NCI-H1105 treated with DMSO at 0.1 percent for 48 hours (cell line): ENCODE data around the gene IL24.

Experiments
- DNase-seq: peaks from one replicate; lab custom pipeline; 2025; lab: John Stamatoyannopoulos, UW

Gene IL24

GRCh38 chr1:206925106-206925736 is 28.0 kb downstream of the IL24 start:
- no peak for DNase-seq

GRCh38 chr1:206926286-206926685 is 29.0 kb downstream of the IL24 start:
- no peak for DNase-seq

- DNase-seq: no peak
Measured at GRCh38 chr1:206929524-206929923, 32.3 kb downstream of the IL24 start.

- no peak for DNase-seq
Measured at GRCh38 chr1:206930210-206930798, 33.1 kb downstream of the IL24 start.

GRCh38 chr1:206931709-206932108 is 34.5 kb downstream of the IL24 start:
- no peak for DNase-seq

- no peak for DNase-seq
Measured at GRCh38 chr1:206932177-206932576, 34.9 kb downstream of the IL24 start.

GRCh38 chr1:206933333-206933945 is 36.2 kb downstream of the IL24 start:
- DNase-seq: no peak

GRCh38 chr1:206935491-206936067 is 38.3 kb downstream of the IL24 start:
- DNase-seq: no peak

GRCh38 chr1:206937425-206937824 is 40.2 kb downstream of the IL24 start:
- DNase-seq: no peak

GRCh38 chr1:206939131-206939530 is 41.9 kb downstream of the IL24 start:
- no peak for DNase-seq

GRCh38 chr1:206939841-206940587 is 42.8 kb downstream of the IL24 start:
- no peak for DNase-seq

GRCh38 chr1:206940588-206940936 is 43.3 kb downstream of the IL24 start:
- DNase-seq: no peak

- DNase-seq: no peak
Measured at GRCh38 chr1:206941766-206942418, 44.6 kb downstream of the IL24 start.

GRCh38 chr1:206944703-206945102 is 47.5 kb downstream of the IL24 start:
- DNase-seq: no peak

- DNase-seq: no peak
Measured at GRCh38 chr1:206945779-206946178, 48.5 kb downstream of the IL24 start.

- no peak for DNase-seq
Measured at GRCh38 chr1:206946261-206946660, 49.0 kb downstream of the IL24 start, which contains the start of gene PIGR. PIGR (minus strand) TSS chr1:206946466; CDS start chr1:206940531, 5,935 bp downstream.

GRCh38 chr1:206947255-206947654 is 50.0 kb downstream of the IL24 start:
- no peak for DNase-seq

GRCh38 chr1:206949208-206949607 is 52.0 kb downstream of the IL24 start:
- DNase-seq: no peak

- no peak for DNase-seq
Measured at GRCh38 chr1:206949641-206950040, 52.4 kb downstream of the IL24 start.

- DNase-seq: no peak
Measured at GRCh38 chr1:206951318-206952100, 54.3 kb downstream of the IL24 start.

GRCh38 chr1:206952171-206952570 is 54.9 kb downstream of the IL24 start:
- DNase-seq: no peak
